Upper lobe of right lung (tissue), 1 donor: ENCODE results near the gene CTBP2. TPM values are rescaled to one million over a fixed set of nuclear protein-coding genes. Genes with fewer than 3 reads are reported as not detected.

Experiments
- ATAC-seq: fragments of 200-7000 bp; cut with Tn5 transposase; one replicate; pipeline ENCODE4 v1.9.1; 2020; ENCODE audit warnings: mild to moderate bottlenecking, moderate library complexity
- DNase-seq: peaks from one replicate; pipeline ENCODE4 v3.0.0-alpha.2; 2020
- H3K27ac ChIP-seq: fragments of 200-600 bp; one replicate; pipeline ENCODE4 v1.8.0; 2022
- H3K27me3 ChIP-seq: fragments of 200-600 bp; one replicate; pipeline ENCODE4 v1.8.0; 2022; ENCODE audit warnings: mild to moderate bottlenecking
- H3K36me3 ChIP-seq: fragments of 200-600 bp; one replicate; pipeline ENCODE4 v1.8.0; 2022
- H3K4me1 ChIP-seq: fragments of 200-600 bp; one replicate; pipeline ENCODE4 v1.8.0; 2022
- H3K4me3 ChIP-seq: fragments of 200-600 bp; one replicate; pipeline ENCODE4 v1.8.0; 2022; ENCODE audit warnings: mild to moderate bottlenecking
- H3K9me3 ChIP-seq: fragments of 200-600 bp; one replicate; pipeline ENCODE4 v1.8.0; 2022
- intact Hi-C: fragments of 100-400 bp; cut with DNase I; formaldehyde crosslinking; loops from one replicate; pipeline ENCODE4 v1.11.0; 2022
- total RNA-seq: library from RNA; stranded (reverse); fragmentation: NEBNext Ultra II Directional; extraction: Animal tissue kit (Norgen Biotek cat#: 25700); gene quantifications from one replicate; pipeline ENCODE4 v1.2.1, GENCODE V29; 2021
- TF ChIP-seq, protein P1 (sequence below): fragments of 200-600 bp; IDR thresholded peaks from one replicate; pipeline ENCODE4 v1.8.0; 2022; ENCODE audit warnings: antibody characterized with exemption
- donor health status: DM: no; HTN: yes; CAD: no; lungs with severe emphysema.

The CTBP2 gene
- total RNA-seq, 1 donor from 2014 or later: 66.7 TPM

GRCh38 chr10:125169915-125170314 is 9.6 kb upstream of the CTBP2 start:
- no peaks in the 10 kb centered on the region for H3K4me1 ChIP-seq
- DNase-seq (no peak), ATAC-seq (no peak)
- no peaks in the 10 kb centered on the region for H3K9me3 ChIP-seq
- no peaks in the 10 kb centered on the region for H3K36me3 ChIP-seq
- H3K4me3 ChIP-seq: no peak overlapping the region
- TF ChIP-seq, protein P1, sequence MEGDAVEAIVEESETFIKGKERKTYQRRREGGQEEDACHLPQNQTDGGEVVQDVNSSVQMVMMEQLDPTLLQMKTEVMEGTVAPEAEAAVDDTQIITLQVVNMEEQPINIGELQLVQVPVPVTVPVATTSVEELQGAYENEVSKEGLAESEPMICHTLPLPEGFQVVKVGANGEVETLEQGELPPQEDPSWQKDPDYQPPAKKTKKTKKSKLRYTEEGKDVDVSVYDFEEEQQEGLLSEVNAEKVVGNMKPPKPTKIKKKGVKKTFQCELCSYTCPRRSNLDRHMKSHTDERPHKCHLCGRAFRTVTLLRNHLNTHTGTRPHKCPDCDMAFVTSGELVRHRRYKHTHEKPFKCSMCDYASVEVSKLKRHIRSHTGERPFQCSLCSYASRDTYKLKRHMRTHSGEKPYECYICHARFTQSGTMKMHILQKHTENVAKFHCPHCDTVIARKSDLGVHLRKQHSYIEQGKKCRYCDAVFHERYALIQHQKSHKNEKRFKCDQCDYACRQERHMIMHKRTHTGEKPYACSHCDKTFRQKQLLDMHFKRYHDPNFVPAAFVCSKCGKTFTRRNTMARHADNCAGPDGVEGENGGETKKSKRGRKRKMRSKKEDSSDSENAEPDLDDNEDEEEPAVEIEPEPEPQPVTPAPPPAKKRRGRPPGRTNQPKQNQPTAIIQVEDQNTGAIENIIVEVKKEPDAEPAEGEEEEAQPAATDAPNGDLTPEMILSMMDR: no peak
- intact Hi-C loops: no loop called here
- no peak overlapping the region for H3K27ac ChIP-seq
- H3K27me3 ChIP-seq: peaks cover 4% of the 10 kb centered on the region

- Histone ChIP-seq H3K27me3 (no peaks in the 10 kb centered on the region), H3K36me3 (no peaks in the 10 kb centered on the region), H3K9me3 (no peaks in the 10 kb centered on the region), H3K27ac (no peak overlapping the region), H3K4me1 (no peaks in the 10 kb centered on the region), H3K4me3 (no peak overlapping the region)
- DNase-seq (no peak), ATAC-seq (no peak)
- TF ChIP-seq, protein P1: no peak
- intact Hi-C loops: no loop called here
Observed at GRCh38 chr10:125169279-125169678, 8.9 kb upstream of the CTBP2 start.

DNA sequence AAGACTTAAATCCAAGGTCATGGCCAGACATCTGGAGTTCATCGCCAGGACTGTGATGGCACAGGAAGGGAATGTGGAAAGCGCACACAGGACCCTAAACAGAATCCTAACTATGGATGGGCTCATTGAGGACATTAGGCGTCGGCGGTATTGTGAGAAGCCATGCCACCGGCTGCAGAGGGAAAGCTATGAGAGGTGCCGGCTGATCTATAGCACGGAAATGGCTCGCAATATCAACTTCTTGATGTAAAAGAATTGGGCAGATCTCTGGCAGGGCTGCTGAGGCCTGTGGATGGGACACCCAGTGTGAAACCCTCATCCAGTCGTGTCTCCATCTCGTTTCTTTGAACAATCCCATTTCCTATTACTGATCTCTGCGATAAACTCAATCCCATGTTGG is 6.3 kb upstream of the CTBP2 start:
- ATAC-seq: no peak
- intact Hi-C loops: no loop called here
- Histone ChIP-seq H3K27me3 (no peaks in the 10 kb centered on the region), H3K4me3 (no peak overlapping the region), H3K9me3 (no peaks in the 10 kb centered on the region), H3K27ac (no peak overlapping the region), H3K36me3 (no peaks in the 10 kb centered on the region), H3K4me1 (peaks cover 5% of the 10 kb centered on the region)
- TF ChIP-seq, protein P1: no peak
- no peak for DNase-seq

DNA sequence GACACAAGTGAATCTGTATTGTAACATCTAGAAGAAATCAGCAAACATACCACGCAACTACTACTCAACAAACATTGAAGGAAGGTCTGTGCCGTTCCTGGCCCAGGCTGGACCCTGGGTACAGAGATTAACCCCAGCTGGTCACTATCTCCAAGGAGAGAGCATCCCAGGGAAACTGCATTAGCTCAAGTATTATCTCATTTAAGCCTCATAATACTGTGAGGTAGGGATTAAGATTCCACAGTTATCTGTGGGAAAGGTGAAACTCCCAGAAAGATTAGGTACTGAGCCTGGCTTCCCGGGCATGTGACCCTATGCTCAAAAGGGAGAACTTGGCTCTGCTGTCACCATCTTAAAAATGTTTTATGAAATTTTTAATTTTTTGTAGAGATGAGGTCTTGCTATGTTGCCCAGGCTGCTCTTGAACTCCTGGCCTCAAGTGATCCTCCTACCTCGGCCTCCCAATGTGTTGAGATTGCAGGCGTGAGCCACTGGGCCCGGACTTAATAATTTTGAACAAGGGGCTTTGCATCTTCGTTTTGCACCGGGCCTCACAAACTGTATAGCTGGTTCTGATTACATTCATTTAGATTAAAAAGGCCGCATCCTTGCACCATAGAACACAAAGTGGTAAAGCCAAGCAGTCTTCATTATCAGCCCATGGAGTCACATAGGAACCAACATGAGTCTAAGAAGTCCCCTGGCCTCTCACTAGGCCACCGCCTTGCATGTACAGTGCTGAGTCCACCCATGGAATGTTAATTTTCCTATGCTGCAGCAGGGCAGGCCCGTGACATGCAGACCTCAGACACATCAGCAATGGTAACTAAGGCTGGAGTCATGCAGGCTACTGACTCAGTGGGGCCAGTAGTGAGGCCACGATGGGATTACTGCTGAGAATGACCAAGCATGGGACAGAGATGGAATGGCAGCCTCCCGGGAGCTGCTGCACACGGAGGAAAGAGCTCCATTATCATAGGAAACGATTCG is 5.5 kb upstream of the CTBP2 start:
- intact Hi-C loops: no loop called here
- DNase-seq (no peak), ATAC-seq (no peak)
- H3K36me3 ChIP-seq: no peaks in the 10 kb centered on the region
- TF ChIP-seq, protein P1: no peak
- H3K9me3 ChIP-seq: no peaks in the 10 kb centered on the region
- H3K27me3 ChIP-seq: no peaks in the 10 kb centered on the region
- peaks cover 6% of the 10 kb centered on the region for H3K4me1 ChIP-seq
- no peak overlapping the region for H3K4me3 ChIP-seq
- no peak overlapping the region for H3K27ac ChIP-seq

- Histone ChIP-seq H3K27ac (no peak overlapping the region), H3K4me1 (peaks cover 6% of the 10 kb centered on the region), H3K36me3 (no peaks in the 10 kb centered on the region), H3K27me3 (no peaks in the 10 kb centered on the region), H3K4me3 (no peak overlapping the region), H3K9me3 (no peaks in the 10 kb centered on the region)
- ATAC-seq: no peak
- intact Hi-C loops: no loop called here
- TF ChIP-seq, protein P1: no peak
- DNase-seq: no peak
Observed at GRCh38 chr10:125164421-125164820, 4.1 kb upstream of the CTBP2 start.
